Keratinocyte (primary cell): ENCODE data around the gene RABL6. TPM values are rescaled to one million over a fixed set of nuclear protein-coding genes. Genes with fewer than 3 reads are reported as not detected.

Experiments
- DNase-seq: peaks from one replicate; pipeline ENCODE4 v3.0.0-alpha.2; 2011; ENCODE audit warnings: low read depth, missing footprints, low spot score
- FAIRE-seq: peaks from 2 replicates; lab custom pipeline; 2011; peaks lifted over from hg19 to GRCh38; lab: Jason Lieb, UNC
- H2AFZ ChIP-seq: 2 replicates; pipeline ENCODE4 v1.6.0; 2012; ENCODE audit warnings: low read length, control low read depth, inconsistent platforms; ENCODE audit not compliant: control insufficient read depth
- H3K27ac ChIP-seq: 2 replicates; pipeline ENCODE4 v1.5.1; 2011; ENCODE audit warnings: low read length; ENCODE audit not compliant: control insufficient read depth, insufficient read depth
- H3K27me3 ChIP-seq: 3 replicates; pipeline ENCODE4 v1.6.0; 2011; ENCODE audit warnings: low read length; ENCODE audit not compliant: control insufficient read depth, insufficient read depth; ENCODE audit errors: extremely low read depth
- H3K36me3 ChIP-seq, 2 experiments: 2 replicates in 1 of 2; 3 replicates in 1 of 2; pipeline ENCODE4 v1.5.1; 2011; ENCODE audit warnings: low read length in 2 of 2, mild to moderate bottlenecking in 1 of 2; ENCODE audit not compliant: control insufficient read depth in 2 of 2, insufficient read depth in 2 of 2; ENCODE audit errors: extremely low read depth in 1 of 2
- H3K4me1 ChIP-seq: 3 replicates; pipeline ENCODE4 v1.5.1; 2011; ENCODE audit warnings: low read length; ENCODE audit not compliant: control insufficient read depth, insufficient read depth; ENCODE audit errors: extremely low read depth
- H3K4me2 ChIP-seq: 3 replicates; pipeline ENCODE4 v1.6.0; 2011; ENCODE audit warnings: low read depth, low read length; ENCODE audit not compliant: control insufficient read depth, insufficient read depth; ENCODE audit errors: extremely low read depth
- H3K4me3 ChIP-seq, 3 experiments: fragments of 200-600 bp in 1 of 3; sonication (generic) in 1 of 3; 2 replicates in 2 of 3; 3 replicates in 1 of 3; pipeline ENCODE4 v1.5.1; 2011 to 2016; ENCODE audit warnings: low read length in 3 of 3, mild to moderate bottlenecking in 3 of 3, control low read depth in 2 of 3, inconsistent platforms in 1 of 3, low read depth in 1 of 3, mixed read lengths in 1 of 3, mixed run types in 1 of 3, moderate library complexity in 1 of 3; ENCODE audit not compliant: control insufficient read depth in 2 of 3, insufficient read depth in 2 of 3; ENCODE audit errors: extremely low read depth in 1 of 3
- H3K79me2 ChIP-seq: 2 replicates; pipeline ENCODE4 v1.6.0; 2012; ENCODE audit warnings: low read length; ENCODE audit not compliant: control insufficient read depth, insufficient read depth
- H3K9ac ChIP-seq: 3 replicates; pipeline ENCODE4 v1.6.0; 2011; ENCODE audit warnings: low read length; ENCODE audit not compliant: control insufficient read depth, insufficient read depth; ENCODE audit errors: extremely low read depth
- H3K9me1 ChIP-seq: 3 replicates; pipeline ENCODE4 v1.6.0; 2011; ENCODE audit warnings: low read length; ENCODE audit not compliant: control insufficient read depth, insufficient read depth; ENCODE audit errors: extremely low read depth
- H3K9me3 ChIP-seq: 2 replicates; pipeline ENCODE4 v1.5.1; 2012; ENCODE audit warnings: low read depth, low read length; ENCODE audit not compliant: control insufficient read depth
- H4K20me1 ChIP-seq: 3 replicates; pipeline ENCODE4 v1.6.0; 2011; ENCODE audit warnings: low read length; ENCODE audit not compliant: control insufficient read depth, insufficient read depth; ENCODE audit errors: extremely low read depth
- CTCF ChIP-seq, 3 experiments: IDR thresholded peaks in 1 of 3; conservative IDR thresholded peaks in 1 of 3; optimal IDR thresholded peaks in 1 of 3; 2 replicates in 2 of 3; 3 replicates in 1 of 3; pipeline versions ENCODE3 to v1.5.1; 2011; ENCODE audit warnings: low read length in 3 of 3, mild to moderate bottlenecking in 3 of 3, moderate library complexity in 2 of 3, control low read depth in 1 of 3, inconsistent platforms in 1 of 3; ENCODE audit not compliant: insufficient read depth in 2 of 3; ENCODE audit errors: extremely low read depth in 1 of 3
- EZH2 ChIP-seq: IDR thresholded peaks from one replicate; pipeline ENCODE4 v1.6.1; 2012; ENCODE audit warnings: inconsistent platforms, mild to moderate bottlenecking, low read length, moderate library complexity
- dilution Hi-C: fragments of 300-500 bp; cut with MboI; formaldehyde crosslinking; loops from one replicate; pipeline ENCODE4 v1.7.0; 2020; ENCODE audit warnings: low sequenced_read_pairs; ENCODE audit not compliant: extremely low pct_ligation_motif_present
- polyA plus RNA-seq, 5 experiments: library from polyadenylated mRNA; depleted of rRNA in 3 of 5; stranded (reverse) in 3 of 5; stranded (forward) in 1 of 5; unstranded in 1 of 5; fragments of >200 nt; gene quantifications; 1 replicate in 1 of 5; 2 replicates in 3 of 5; 3 replicates in 1 of 5; pipeline versions ENCODE4 v1.2.1 to v1.2.3, GENCODE V29; 2011 to 2012; ENCODE audit warnings: missing spikeins in 2 of 5, low read depth in 1 of 5, low replicate concordance in 1 of 5

RABL6 gene
- polyA plus RNA-seq, 1 donor (not counting 4 experiments of a cell fraction or from before 2014, with no cell fraction given), result 46.3 TPM

- no peak overlapping the region for H3K9ac ChIP-seq
- peaks cover 32% of the 10 kb centered on the region for H3K79me2 ChIP-seq
- H3K36me3 ChIP-seq, result peaks cover 9 to 13% of the 10 kb centered on the region in 2 experiments
- H3K4me2 ChIP-seq, result no peak overlapping the region
- H3K4me1 ChIP-seq, result no peaks in the 10 kb centered on the region
- no peaks in the 10 kb centered on the region for H3K27me3 ChIP-seq
- DNase-seq (no peak), FAIRE-seq (no peak)
- H4K20me1 ChIP-seq, result no peaks in the 10 kb centered on the region
- no peaks in the 10 kb centered on the region for H3K9me1 ChIP-seq
- H3K9me3 ChIP-seq, result no peaks in the 10 kb centered on the region
- dilution Hi-C loops, result loop anchor here (25.0 kb wide), 1 partner anchor 122 kb away; the partner anchor contains the start of genes C8G and FBXW5
- TF ChIP-seq CTCF (optimal IDR thresholded peaks at IDR 0.05 in 1 of 3, IDR thresholded peaks at IDR 0.05 in 1 of 3, conservative IDR thresholded peaks at IDR 0.05 in 1 of 3; ENCODE audit: extremely low read depth in 1 of 3, insufficient read depth in 2 of 3, low read length in 3 of 3) (no peak), EZH2 (no peak)
- no peak overlapping the region for H2AFZ ChIP-seq
- H3K27ac ChIP-seq, result no peak overlapping the region
- no peak overlapping the region for H3K4me3 ChIP-seq
Observed at GRCh38 chr9:136815422-136815782, 7.7 kb downstream of the RABL6 start.

GRCh38 chr9:136820971-136821825, 13.4 kb downstream of the RABL6 start:
- no peaks in the 10 kb centered on the region for H3K9me3 ChIP-seq
- H3K9ac ChIP-seq, result no peak overlapping the region
- no peaks in the 10 kb centered on the region for H3K9me1 ChIP-seq
- no peak overlapping the region for H2AFZ ChIP-seq
- peaks cover 5 to 11% of the 10 kb centered on the region in 2 experiments for H3K36me3 ChIP-seq
- dilution Hi-C loops, result loop anchor here (25.0 kb wide), 1 partner anchor 116 kb away; the partner anchor contains the start of genes C8G and FBXW5
- FAIRE-seq (no peak), DNase-seq (no peak)
- H3K27me3 ChIP-seq, result no peaks in the 10 kb centered on the region
- no peak overlapping the region for H3K4me3 ChIP-seq
- H3K4me1 ChIP-seq, result no peaks in the 10 kb centered on the region
- H3K4me2 ChIP-seq, result peak overlapping the region; percentile 54
- H3K27ac ChIP-seq, result no peak overlapping the region
- peaks cover 18% of the 10 kb centered on the region for H3K79me2 ChIP-seq
- H4K20me1 ChIP-seq, result no peaks in the 10 kb centered on the region
- TF ChIP-seq EZH2, result no peak
- TF ChIP-seq CTCF (optimal IDR thresholded peaks at IDR 0.05 in 1 of 3, IDR thresholded peaks at IDR 0.05 in 1 of 3, conservative IDR thresholded peaks at IDR 0.05 in 1 of 3; ENCODE audit: extremely low read depth in 1 of 3, insufficient read depth in 2 of 3, low read length in 3 of 3), result no peak
